SIG-M5 treated with dmso at 0.1 percent for 504 hours (cell line): ENCODE results near the gene ZNF521.
"Not testable (repeated sequence)": the region's sequence is repeated elsewhere in the genome, so short reads cannot be mapped to it uniquely, and the experiment has no call there.

Experiments used
- DNase-seq: peaks from one replicate; lab custom pipeline; 2025; ENCODE audit not compliant: unreplicated experiment; lab: John Stamatoyannopoulos, UW

ZNF521 gene

GRCh38 chr18:25295624-25296138, 56.3 kb downstream of the ZNF521 start:
- DNase-seq = no peak

- DNase-seq = no peak
Measured at GRCh38 chr18:25291150-25291549, 60.8 kb downstream of the ZNF521 start.

- DNase-seq = no peak
Measured at GRCh38 chr18:25289001-25289631, 62.9 kb downstream of the ZNF521 start.

GRCh38 chr18:25288340-25288938, 63.5 kb downstream of the ZNF521 start:
- no peak for DNase-seq

GRCh38 chr18:25287106-25287505, 64.9 kb downstream of the ZNF521 start:
- DNase-seq = no peak

GRCh38 chr18:25284861-25285550, 67.0 kb downstream of the ZNF521 start:
- DNase-seq = no peak

- no peak for DNase-seq
Measured at GRCh38 chr18:25284281-25284680, 67.7 kb downstream of the ZNF521 start.

GRCh38 chr18:25283781-25284180, 68.2 kb downstream of the ZNF521 start:
- no peak for DNase-seq

GRCh38 chr18:25282896-25283703, 68.9 kb downstream of the ZNF521 start:
- DNase-seq = no peak

GRCh38 chr18:25282282-25282681, 69.7 kb downstream of the ZNF521 start:
- DNase-seq = no peak

GRCh38 chr18:25281556-25281955, 70.4 kb downstream of the ZNF521 start:
- DNase-seq = no peak

GRCh38 chr18:25279961-25280360, 72.0 kb downstream of the ZNF521 start:
- no peak for DNase-seq

- DNase-seq = no peak
Measured at GRCh38 chr18:25279556-25279955, 72.4 kb downstream of the ZNF521 start.

- DNase-seq = no peak
Measured at GRCh38 chr18:25279133-25279532, 72.8 kb downstream of the ZNF521 start.

GRCh38 chr18:25278394-25278793, 73.6 kb downstream of the ZNF521 start:
- DNase-seq = no peak

- no peak for DNase-seq
Measured at GRCh38 chr18:25275412-25276001, 76.5 kb downstream of the ZNF521 start.

GRCh38 chr18:25274926-25275325, 77.0 kb downstream of the ZNF521 start:
- no peak for DNase-seq

- not testable (repeated sequence) for DNase-seq
Measured at GRCh38 chr18:25266931-25267527, 84.9 kb downstream of the ZNF521 start.

GRCh38 chr18:25262920-25263319, 89.0 kb downstream of the ZNF521 start:
- DNase-seq = no peak

- DNase-seq = no peak
Measured at GRCh38 chr18:25261768-25262167, 90.2 kb downstream of the ZNF521 start.

- DNase-seq = no peak
Measured at GRCh38 chr18:25256439-25256838, 95.5 kb downstream of the ZNF521 start.
